Gastrocnemius medialis (tissue), 4 donors: ENCODE results near the gene TIMP1.

ENCODE experiments used
- CTCF ChIP-seq, 5 experiments: fragments of 450-650 bp in 3 of 5; fragments of 200-600 bp in 2 of 5; sonication (generic) in 2 of 5; IDR thresholded peaks in 4 of 5; conservative IDR thresholded peaks in 1 of 5; 1 replicate in 4 of 5; 2 replicates in 1 of 5; pipeline ENCODE4 v1.5.1; 2016 to 2019; ENCODE audit warnings: antibody characterized with exemption in 5 of 5, mild to moderate bottlenecking in 3 of 5, moderate library complexity in 3 of 5
- POLR2A ChIP-seq, 2 donors: fragments of 450-650 bp; IDR thresholded peaks; one replicate each; pipeline ENCODE4 v1.6.1; 2017; ENCODE audit warnings: antibody characterized with exemption in 2 of 2, mild to moderate bottlenecking in 2 of 2, moderate library complexity in 2 of 2

- no peak for TF ChIP-seq CTCF (IDR thresholded peaks at IDR 0.05 in 4 of 5, conservative IDR thresholded peaks at IDR 0.05 in 1 of 5)
- no peak for TF ChIP-seq POLR2A (IDR thresholded peaks at IDR 0.05)
Observed at GRCh38 chrX:47539860-47540259, 42.4 kb upstream of the TIMP1 start.
